Left cardiac atrium (tissue), 4 donors: ENCODE measurements around the gene ENKD1. TPM values are rescaled to one million over a fixed set of nuclear protein-coding genes. Genes with fewer than 3 reads are reported as not detected.

ENCODE experiments used
- ATAC-seq, 2 donors: fragments of 200-7000 bp; cut with Tn5 transposase; one replicate each; pipeline ENCODE4 v1.9.1; 2020; ENCODE audit warnings: mild to moderate bottlenecking in 2 of 2, moderate library complexity in 2 of 2
- DNase-seq: peaks from one replicate; pipeline ENCODE4 v3.0.0-alpha.2; 2020
- intact Hi-C, 2 donors: fragments of 100-400 bp; cut with DNase I; formaldehyde crosslinking; loops; one replicate each; pipeline versions ENCODE4 v1.14.1 to v1.15.1; 2022 to 2023
- total RNA-seq, 2 donors: library from RNA; stranded (reverse); fragmentation: NEBNext Ultra II Directional; extraction: Animal tissue kit (Norgen Biotek cat#: 25700); gene quantifications; one replicate each; pipeline ENCODE4 v1.2.1, GENCODE V29; 2021
- donor health status: DM: no; HTN: yes; CAD: no.
- donor health status: DM: no; HTN: yes; CAD: no; lungs with severe emphysema.
- donor health status: DM: yes; HTN: yes; CAD: no.
- donor health status: Dilated cardiomyopathy.

The ENKD1 gene
- total RNA-seq, 2 donors from 2014 or later: 7.6 to 9.6 TPM

GRCh38 chr16:67683767-67684166 lies 17.2 kb upstream of the ENKD1 start:
- ATAC-seq (no peak), DNase-seq (no peak)
- intact Hi-C loops: no loop called here

GRCh38 chr16:67679935-67680897 lies 13.7 kb upstream of the ENKD1 start:
- DNase-seq (no peak), ATAC-seq (no peak)
- intact Hi-C loops: loop anchor here (10.0 kb wide), 2 partner anchors 135 to 245 kb away; no protein-coding TSS in a partner anchor

DNA sequence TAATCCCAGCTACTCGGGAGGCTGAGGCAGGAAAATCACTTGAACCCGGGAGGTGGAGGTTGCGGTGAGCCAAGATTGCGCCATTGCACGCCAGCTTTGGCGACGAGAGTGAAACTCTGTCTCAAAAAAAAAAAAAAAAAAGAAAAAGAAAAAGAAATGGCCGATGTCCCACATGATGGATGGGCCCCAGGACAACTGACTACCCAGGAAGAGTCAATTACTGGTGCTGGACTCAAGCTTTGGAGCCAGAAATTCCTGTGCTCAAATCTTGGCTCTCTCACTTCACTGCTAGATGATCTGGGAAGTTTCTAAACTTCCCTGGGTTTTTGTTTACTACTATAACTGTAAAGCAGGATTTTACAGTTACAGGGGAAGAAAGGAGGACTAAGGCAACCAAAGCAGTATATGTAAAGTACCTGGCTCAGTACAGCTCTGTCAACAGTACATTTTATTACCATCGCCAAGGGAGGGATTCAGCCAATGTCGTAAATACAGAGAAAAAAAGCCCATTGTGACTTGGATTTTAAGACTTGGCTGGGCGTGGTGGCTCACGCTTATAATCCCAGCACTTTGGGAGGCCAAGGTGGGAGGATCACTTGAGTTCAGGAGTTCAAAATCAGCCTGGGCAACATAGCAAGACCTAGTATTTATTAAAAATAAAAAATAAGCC lies 11.9 kb upstream of the ENKD1 start:
- ATAC-seq (no peak), DNase-seq (no peak)
- intact Hi-C loops: loop anchor here (10.0 kb wide), 2 partner anchors 136 to 246 kb away; no protein-coding TSS in a partner anchor

- intact Hi-C loops: loop anchor here (10.0 kb wide), 2 partner anchors 137 to 247 kb away; no protein-coding TSS in a partner anchor
- DNase-seq: no peak
- ATAC-seq: no peak
Measured at GRCh38 chr16:67677712-67678111, 11.2 kb upstream of the ENKD1 start.

- no peak for ATAC-seq
- no peak for DNase-seq
- intact Hi-C loops: loop anchor here (10.0 kb wide), 2 partner anchors 138 to 248 kb away; no protein-coding TSS in a partner anchor
Measured at GRCh38 chr16:67676939-67677338, 10.4 kb upstream of the ENKD1 start.

GRCh38 chr16:67676516-67676915 lies 10.0 kb upstream of the ENKD1 start:
- no peak for DNase-seq
- intact Hi-C loops: loop anchor here (10.0 kb wide), 2 partner anchors 138 to 248 kb away; no protein-coding TSS in a partner anchor
- no peak for ATAC-seq

GRCh38 chr16:67675999-67676398 lies 9.4 kb upstream of the ENKD1 start:
- intact Hi-C loops: loop anchor here (10.0 kb wide), 2 partner anchors 139 to 249 kb away; no protein-coding TSS in a partner anchor
- ATAC-seq (no peak), DNase-seq (no peak)

GRCh38 chr16:67675579-67675935 lies 9.0 kb upstream of the ENKD1 start:
- no peak for DNase-seq
- ATAC-seq: no peak
- intact Hi-C loops: loop anchor here (10.0 kb wide), 2 partner anchors 139 to 249 kb away; no protein-coding TSS in a partner anchor

- no peak for DNase-seq
- intact Hi-C loops: loop anchor here (5.0 to 10.0 kb wide), 4 partner anchors 47 to 250 kb away; partner anchors contain the start of genes RANBP10 (in 1 of the 2) and TSNAXIP1 (in 1 of the 2)
- ATAC-seq: peak in 1 of 2 donors; percentile 33
Measured at GRCh38 chr16:67674851-67675578, 8.5 kb upstream of the ENKD1 start.

GRCh38 chr16:67673712-67674580 lies 7.4 kb upstream of the ENKD1 start:
- peak; percentile 59 to 69 for ATAC-seq
- peak; percentile 81 for DNase-seq
- intact Hi-C loops: loop anchor here (5.0 to 10.0 kb wide), 4 partner anchors 48 to 251 kb away; partner anchors contain the start of genes RANBP10 (in 1 of the 2) and TSNAXIP1 (in 1 of the 2)

- intact Hi-C loops: loop anchor here (5.0 to 10.0 kb wide), 4 partner anchors 49 to 252 kb away; partner anchors contain the start of genes RANBP10 (in 1 of the 2) and TSNAXIP1 (in 1 of the 2)
- peak; percentile 72 for DNase-seq
Measured at GRCh38 chr16:67672739-67673662, 6.5 kb upstream of the ENKD1 start.

DNA sequence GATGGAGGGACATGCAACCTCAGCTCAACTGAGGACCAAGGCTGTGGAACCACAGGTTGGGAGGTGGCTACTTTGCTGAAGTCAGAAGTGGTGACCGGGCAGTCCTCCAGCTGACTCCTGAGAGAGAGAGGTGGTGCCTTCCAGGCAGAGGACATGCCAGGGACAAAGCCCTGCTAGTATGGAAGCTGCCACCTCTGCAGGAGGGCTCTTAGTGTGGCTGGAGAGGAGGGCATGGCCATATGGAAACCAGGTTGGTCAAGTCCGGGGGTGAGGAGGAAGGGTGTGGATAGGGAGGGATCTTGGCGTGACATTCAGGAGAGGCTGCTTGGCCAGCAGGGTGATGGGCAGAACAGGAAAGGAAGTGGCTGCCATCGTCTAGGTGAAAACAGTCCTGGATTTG lies 5.8 kb upstream of the ENKD1 start:
- DNase-seq (no peak), ATAC-seq (no peak)
- intact Hi-C loops: loop anchor here (5.0 to 10.0 kb wide), 4 partner anchors 50 to 252 kb away; partner anchors contain the start of genes RANBP10 (in 1 of the 2) and TSNAXIP1 (in 1 of the 2)

More at GRCh38 chr16:67672739-67673662, 6.5 kb upstream of the ENKD1 start:
- ATAC-seq: peak; percentile 47 to 50

DNA sequence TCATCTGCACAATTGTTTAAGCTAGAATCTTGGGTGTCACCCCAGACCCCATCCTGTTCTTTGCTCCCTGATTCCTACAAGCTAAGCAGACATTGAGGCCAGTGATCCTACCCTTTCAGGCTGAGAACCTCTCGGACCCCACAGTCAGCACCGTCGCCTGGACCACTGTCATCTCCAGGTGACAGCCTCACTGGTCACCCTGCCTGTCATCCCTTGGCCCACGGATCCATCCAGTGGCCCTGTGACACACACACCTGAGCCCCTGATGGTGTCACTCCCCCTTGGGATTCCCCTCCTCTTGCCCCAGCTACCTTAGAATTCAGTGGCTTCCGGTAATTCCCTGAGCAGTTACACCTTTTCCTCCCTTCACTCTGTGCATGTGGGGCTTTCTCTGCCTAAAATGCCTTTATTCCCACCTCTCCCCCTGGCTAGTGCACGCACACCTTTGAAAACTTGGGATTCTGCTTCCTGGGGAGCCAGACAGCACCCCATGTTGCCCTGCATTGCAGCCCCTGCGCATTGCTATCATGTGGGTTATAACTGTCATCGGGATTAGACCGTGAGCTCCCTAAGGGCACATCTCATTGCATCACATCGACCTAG lies 3.0 kb upstream of the ENKD1 start:
- intact Hi-C loops: loop anchor here (2.0 to 10.0 kb wide), 6 partner anchors 53 to 255 kb away; partner anchors contain the start of genes RANBP10 (in 1 of the 2), RIPOR1 (in 1 of the 2) and TSNAXIP1 (in 1 of the 2)
- ATAC-seq (no peak), DNase-seq (no peak)

- ATAC-seq (no peak), DNase-seq (no peak)
- intact Hi-C loops: loop anchor here (2.0 to 10.0 kb wide), 2 partner anchors 144 to 148 kb away; partner anchors contain the start of gene RIPOR1 (in 1 of the 2)
Measured at GRCh38 chr16:67668495-67669157, 2.1 kb upstream of the ENKD1 start.

GRCh38 chr16:67667817-67668494 lies 1.4 kb upstream of the ENKD1 start:
- peak; percentile 89 for DNase-seq
- peak; percentile 84 to 88 for ATAC-seq
- intact Hi-C loops: loop anchor here (2.0 to 10.0 kb wide), 2 partner anchors 143 to 147 kb away; partner anchors contain the start of gene RIPOR1 (in 1 of the 2)
